Gastroesophageal sphincter (tissue), 4 donors: ENCODE results near the gene E2F2. TPM values are rescaled to one million over a fixed set of nuclear protein-coding genes. Genes with fewer than 3 reads are reported as not detected.
A peak's percentile ranks its signal among the peaks of the same experiment; 100 is the strongest.

Source experiments
- ATAC-seq: fragments of 150-250 bp; one replicate; pipeline ENCODE4 v1.9.1; 2016; ENCODE audit warnings: mild to moderate bottlenecking, moderate library complexity
- H3K27ac ChIP-seq, 4 donors: fragments of 200-600 bp; sonication (generic) in 3 of 4; 1 replicate in 3 of 4; 2 replicates in 1 of 4; pipeline ENCODE4 v1.5.1; 2016 to 2019
- H3K27me3 ChIP-seq: fragments of 200-600 bp; sonication (generic); one replicate; pipeline ENCODE4 v1.5.1; 2019
- H3K36me3 ChIP-seq, 2 donors: fragments of 200-600 bp; sonication (generic); one replicate each; pipeline ENCODE4 v1.5.1; 2019; ENCODE audit warnings: control low read depth in 1 of 2
- H3K4me1 ChIP-seq, 3 donors: fragments of 200-600 bp; sonication (generic); 1 replicate in 2 of 3; 2 replicates in 1 of 3; pipeline ENCODE4 v1.5.1; 2016 to 2019; ENCODE audit warnings: control low read depth in 2 of 3
- H3K4me3 ChIP-seq, 2 donors: fragments of 200-600 bp; sonication (generic); one replicate each; pipeline ENCODE4 v1.5.1; 2019; ENCODE audit warnings: mild to moderate bottlenecking in 1 of 2, moderate library complexity in 1 of 2
- H3K9me3 ChIP-seq, 3 donors: fragments of 200-600 bp; sonication (generic); one replicate each; pipeline ENCODE4 v1.5.1; 2017 to 2019; ENCODE audit warnings: control low read depth in 2 of 3
- CTCF ChIP-seq, 4 experiments: fragments of 200-600 bp in 2 of 4; fragments of 450-650 bp in 2 of 4; sonication (generic) in 1 of 4; IDR thresholded peaks; one replicate each; pipeline ENCODE4 v1.5.1; 2017 to 2019; ENCODE audit warnings: antibody characterized with exemption in 4 of 4, mild to moderate bottlenecking in 2 of 4, moderate library complexity in 2 of 4
- EP300 ChIP-seq: sonication (generic); formaldehyde crosslinking; IDR thresholded peaks from one replicate; pipeline ENCODE4 v1.6.1; 2017; ENCODE audit warnings: antibody characterized with exemption, mild to moderate bottlenecking
- POLR2A ChIP-seq, 2 donors: fragments of 450-650 bp; IDR thresholded peaks; one replicate each; pipeline ENCODE4 v1.6.1; 2017; ENCODE audit warnings: antibody characterized with exemption in 2 of 2, mild to moderate bottlenecking in 2 of 2, moderate library complexity in 1 of 2
- POLR2AphosphoS5 ChIP-seq: sonication (generic); formaldehyde crosslinking; IDR thresholded peaks from one replicate; pipeline ENCODE4 v1.6.1; 2017; ENCODE audit warnings: antibody characterized with exemption
- whole genome bisulfite sequencing, 2 donors: methylation state at CpG; one replicate each; pipeline ENCODE4 v1.1.5; 2018; ENCODE audit warnings: low coverage in 1 of 2; 5-methylcytosine and 5-hydroxymethylcytosine counted together
- total RNA-seq, 4 donors: library from RNA; depleted of rRNA; stranded (reverse); fragments of >200 nt; gene quantifications; one replicate each; pipeline ENCODE4 v1.1.0, GENCODE V29; 2016

E2F2 gene
- total RNA-seq, 4 donors from 2014 or later, result 0.08 to 0.17 TPM; not detected in 2

GRCh38 chr1:23557471-23558124 lies 26.6 kb upstream of the E2F2 start:
- ATAC-seq, result no peak
- peaks cover 18 to 85% (median 30%) of the 10 kb centered on the region in 3 donors for H3K4me1 ChIP-seq
- H3K9me3 ChIP-seq, result no peaks in the 10 kb centered on the region
- H3K27me3 ChIP-seq, result no peaks in the 10 kb centered on the region
- WGBS, 2 donors, result 57 to 59% methylated on average over 5 to 8 of the region's 8 CpGs
- H3K4me3 ChIP-seq, result peak overlapping the region; percentile 72 to 88
- TF ChIP-seq EP300 (no peak), POLR2A (IDR thresholded peaks at IDR 0.05) (no peak), CTCF (IDR thresholded peaks at IDR 0.05) (no peak), POLR2AphosphoS5 (no peak)
- H3K36me3 ChIP-seq, result peaks cover 0 to 11% of the 10 kb centered on the region in 2 donors
- peak overlapping the region; percentile 94 to 98 (median 97) for H3K27ac ChIP-seq

- ATAC-seq, result no peak
- no peaks in the 10 kb centered on the region for H3K9me3 ChIP-seq
- peak overlapping the region; percentile 72 to 88 for H3K4me3 ChIP-seq
- H3K27ac ChIP-seq, result peak overlapping the region; percentile 94 to 98 (median 97)
- no peaks in the 10 kb centered on the region for H3K27me3 ChIP-seq
- TF ChIP-seq POLR2AphosphoS5, result no peak
- TF ChIP-seq POLR2A (IDR thresholded peaks at IDR 0.05), result peak; percentile 21 to 24
- H3K4me1 ChIP-seq, result peaks cover 18 to 86% (median 29%) of the 10 kb centered on the region in 3 donors
- H3K36me3 ChIP-seq, result peaks cover 0 to 11% of the 10 kb centered on the region in 2 donors
- WGBS, 2 donors, result 37 to 79% methylated on average over 2 to 3 of the region's 4 CpGs
Measured at GRCh38 chr1:23556635-23557470, 25.8 kb upstream of the E2F2 start.

- 22% methylated on average over 5 of the region's 9 CpGs; no CpG with 5 or more reads in 1 of the 2 donors for WGBS, 2 donors
- Histone ChIP-seq H3K9me3 (no peaks in the 10 kb centered on the region), H3K27ac (peak overlapping the region; percentile 94 to 98 (median 97)), H3K4me1 (peaks cover 12 to 86% (median 22%) of the 10 kb centered on the region in 3 donors), H3K27me3 (no peaks in the 10 kb centered on the region), H3K4me3 (peak overlapping the region; percentile 43 to 88), H3K36me3 (peaks cover 0 to 11% of the 10 kb centered on the region in 2 donors)
- no peak for ATAC-seq
- TF ChIP-seq EP300 (no peak), POLR2A (IDR thresholded peaks at IDR 0.05) (peak in 1 of 2 donors; percentile 27), POLR2AphosphoS5 (peak; percentile 65), CTCF (IDR thresholded peaks at IDR 0.05) (no peak)
Measured at GRCh38 chr1:23555986-23556634, 25.1 kb upstream of the E2F2 start.

GRCh38 chr1:23555270-23555985 lies 24.4 kb upstream of the E2F2 start:
- peaks cover 5 to 86% (median 15%) of the 10 kb centered on the region in 3 donors for H3K4me1 ChIP-seq
- peak overlapping the region; percentile 94 to 98 (median 97) for H3K27ac ChIP-seq
- ATAC-seq, result no peak

More at GRCh38 chr1:23555270-23555985, 24.4 kb upstream of the E2F2 start:
- peaks cover 0 to 11% of the 10 kb centered on the region in 2 donors for H3K36me3 ChIP-seq
- no peak for TF ChIP-seq POLR2A (IDR thresholded peaks at IDR 0.05)
- peak in 2 of 4 experiments; percentile 2 to 14 for TF ChIP-seq CTCF (IDR thresholded peaks at IDR 0.05)
- no peak for TF ChIP-seq POLR2AphosphoS5
- no peak for TF ChIP-seq EP300
- 8 to 17% methylated on average over 4 to 13 of the region's 15 CpGs for WGBS, 2 donors
- no peaks in the 10 kb centered on the region for H3K9me3 ChIP-seq
- no peaks in the 10 kb centered on the region for H3K27me3 ChIP-seq
- peak overlapping the region; percentile 43 to 88 for H3K4me3 ChIP-seq
